Measurements from ENCODE around the gene GUCY1A2.

The GUCY1A2 gene

DNA sequence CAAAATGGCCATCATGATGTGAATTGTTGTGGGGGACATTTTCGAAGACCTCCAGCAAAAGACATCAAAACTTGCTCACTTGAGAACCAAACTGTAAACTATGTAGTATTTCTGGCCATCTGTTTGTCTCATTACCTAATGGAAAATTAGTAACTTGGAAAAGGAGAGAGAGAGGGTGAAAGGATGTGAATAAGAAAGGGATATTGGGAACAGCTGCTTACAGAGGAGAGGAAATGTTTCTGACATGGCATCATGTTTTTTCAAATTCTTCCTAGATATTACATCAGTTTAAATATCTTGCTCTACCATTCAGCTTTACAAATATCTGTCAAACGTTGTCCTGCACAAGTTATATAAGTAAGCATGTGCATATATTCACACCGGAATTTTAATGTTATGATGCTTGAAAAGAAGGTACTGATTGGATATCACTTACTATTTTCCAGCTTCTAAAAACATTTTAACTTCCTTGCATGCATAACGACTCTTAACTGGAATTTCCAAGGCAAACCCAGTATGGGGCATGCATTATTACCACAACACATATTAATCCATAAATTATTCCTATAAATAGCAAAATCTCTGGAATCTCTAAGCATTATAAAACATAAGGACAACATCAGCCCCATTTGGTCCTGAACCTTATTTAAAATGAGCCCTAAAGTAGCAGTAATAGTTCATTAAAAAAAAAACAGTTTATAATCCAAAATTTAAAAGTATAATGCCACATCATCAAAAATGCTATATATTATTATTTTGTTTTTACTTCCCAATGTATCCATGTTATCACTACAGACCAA lies 20.0 kb downstream of the GUCY1A2 start:
- no peak for DNase-seq (ENCODE audit: low read depth)

- no peak for DNase-seq (ENCODE audit: low read depth)
Observed at GRCh38 chr11:106997227-106997626, 21.0 kb downstream of the GUCY1A2 start.

GRCh38 chr11:106996691-106997090 lies 21.6 kb downstream of the GUCY1A2 start:
- no peak for DNase-seq (ENCODE audit: low read depth)

DNA sequence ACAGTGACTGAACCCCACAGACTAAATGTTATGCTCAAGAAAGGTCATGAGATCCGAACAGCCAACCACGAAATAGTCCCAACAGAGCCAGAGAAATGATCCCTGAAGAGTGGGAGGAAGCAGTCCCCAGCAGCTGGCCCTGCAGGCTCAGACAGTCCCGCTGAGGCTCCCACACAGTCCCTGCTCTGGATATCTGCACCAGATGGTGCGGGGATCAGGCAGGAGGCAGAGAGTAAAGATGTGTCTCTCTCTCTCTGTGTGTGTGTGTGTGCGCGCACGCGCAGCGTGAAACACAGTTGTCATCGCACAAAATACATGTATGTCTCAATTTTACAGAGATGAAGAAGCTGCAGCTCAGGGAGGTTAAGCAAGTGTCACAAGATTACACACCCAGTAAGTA lies 27.9 kb downstream of the GUCY1A2 start:
- DNase-seq (ENCODE audit: low read depth) = no peak

GRCh38 chr11:106989078-106989455 lies 29.2 kb downstream of the GUCY1A2 start:
- DNase-seq (ENCODE audit: low read depth) = no peak

DNA sequence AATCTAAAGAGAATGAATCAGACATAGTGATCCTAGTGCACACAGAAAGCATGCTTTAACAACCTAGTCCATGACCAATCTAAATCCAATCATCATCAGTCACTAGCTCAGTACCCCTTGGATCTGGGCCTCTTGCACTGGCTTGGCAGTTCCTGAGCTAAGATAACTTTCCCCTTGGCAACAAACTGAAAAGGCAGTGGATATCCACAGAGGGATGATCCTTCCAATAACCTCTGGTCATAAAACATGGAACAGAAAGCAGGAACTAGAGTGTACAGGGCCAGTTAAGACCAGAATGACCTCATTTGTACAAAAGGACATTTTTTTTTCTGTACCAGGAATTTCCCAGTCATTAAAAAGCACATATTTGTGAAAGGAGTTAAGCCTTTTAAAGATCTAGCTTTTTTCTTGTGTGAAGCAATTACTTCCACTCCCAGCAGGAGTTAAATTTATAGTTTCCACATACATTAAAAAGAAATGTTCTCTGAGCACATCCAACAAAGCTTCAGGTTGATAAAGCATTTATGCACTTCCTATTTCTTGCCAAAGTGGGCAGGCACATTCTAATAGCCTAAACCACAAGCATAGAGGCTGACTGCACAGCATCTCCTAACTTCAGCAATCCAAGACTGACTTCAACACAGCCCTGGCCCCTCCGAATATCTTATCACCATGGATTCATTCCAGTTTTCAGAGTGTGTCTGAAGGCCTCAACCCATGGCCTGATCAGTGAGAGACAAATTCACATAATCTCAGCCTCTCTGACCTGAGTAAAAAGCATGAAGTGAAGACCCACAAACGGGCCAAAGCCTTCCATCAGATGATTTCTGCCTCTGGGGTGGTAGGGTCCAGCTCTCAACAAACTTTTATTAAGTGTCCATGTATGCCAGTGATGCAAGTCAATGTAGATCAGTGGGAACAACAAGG lies 29.9 kb downstream of the GUCY1A2 start:
- no peak for DNase-seq (ENCODE audit: low read depth)

DNA sequence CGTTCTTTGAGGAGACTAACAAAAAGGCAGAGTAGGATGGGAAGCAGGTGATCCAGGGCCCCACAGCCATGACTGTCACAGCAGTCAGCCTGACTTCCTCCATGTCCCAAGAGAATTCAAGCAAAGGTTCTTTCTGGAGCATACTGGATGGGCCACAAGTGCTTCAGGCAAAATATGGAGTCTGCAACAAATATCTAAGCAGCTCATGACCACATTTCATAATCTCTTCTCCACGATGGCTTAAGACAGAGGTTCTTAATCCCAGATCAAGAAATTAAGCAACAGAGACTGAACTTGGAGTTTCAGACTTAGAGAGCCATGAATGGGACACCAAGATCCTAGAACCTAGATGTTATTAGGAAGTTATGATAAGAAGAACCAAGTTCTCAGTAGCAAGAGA lies 31.6 kb downstream of the GUCY1A2 start:
- DNase-seq (ENCODE audit: low read depth) = no peak

DNA sequence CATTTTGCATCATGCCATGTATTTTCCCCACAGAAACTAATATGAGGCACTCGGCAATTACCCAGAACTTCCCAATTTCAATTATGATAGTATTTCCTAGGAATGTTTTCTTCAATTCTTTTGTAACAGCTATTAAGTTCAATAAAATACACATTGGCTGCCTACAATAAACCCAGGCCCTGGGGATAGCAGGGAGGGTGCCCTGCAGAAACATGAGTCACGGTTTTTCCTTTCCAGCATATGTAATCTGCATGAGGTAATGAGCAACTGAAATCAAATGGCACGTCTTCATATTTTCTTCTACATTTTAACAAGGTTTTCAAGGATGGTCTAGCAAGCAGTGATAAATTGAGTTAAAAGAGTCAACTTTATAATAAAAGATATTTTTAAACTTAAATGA lies 32.0 kb downstream of the GUCY1A2 start:
- no peak for DNase-seq (ENCODE audit: low read depth)

DNA sequence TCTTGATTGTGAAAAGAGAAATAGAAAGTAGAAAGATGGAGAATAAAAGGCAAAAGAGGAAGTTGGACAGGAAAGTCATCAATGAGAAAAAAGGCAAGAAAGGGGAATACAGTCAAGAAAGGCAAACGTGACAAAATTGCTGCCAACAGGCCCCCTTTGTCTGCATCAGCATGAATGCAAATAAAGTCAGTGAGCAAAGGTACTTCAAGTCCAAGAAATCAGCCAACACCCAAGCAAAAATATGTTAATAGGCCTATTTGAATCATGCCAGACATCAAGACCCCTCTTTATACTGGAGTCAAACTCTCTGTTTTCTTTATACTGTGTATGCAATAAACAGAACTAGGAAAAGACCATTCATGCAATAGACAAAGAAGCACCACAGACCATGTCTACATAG lies 34.3 kb downstream of the GUCY1A2 start:
- DNase-seq (ENCODE audit: low read depth) = no peak

- DNase-seq (ENCODE audit: low read depth) = no peak
Observed at GRCh38 chr11:106983261-106983660, 35.0 kb downstream of the GUCY1A2 start.

GRCh38 chr11:106974831-106975230 lies 43.4 kb downstream of the GUCY1A2 start:
- DNase-seq (ENCODE audit: low read depth) = no peak

DNA sequence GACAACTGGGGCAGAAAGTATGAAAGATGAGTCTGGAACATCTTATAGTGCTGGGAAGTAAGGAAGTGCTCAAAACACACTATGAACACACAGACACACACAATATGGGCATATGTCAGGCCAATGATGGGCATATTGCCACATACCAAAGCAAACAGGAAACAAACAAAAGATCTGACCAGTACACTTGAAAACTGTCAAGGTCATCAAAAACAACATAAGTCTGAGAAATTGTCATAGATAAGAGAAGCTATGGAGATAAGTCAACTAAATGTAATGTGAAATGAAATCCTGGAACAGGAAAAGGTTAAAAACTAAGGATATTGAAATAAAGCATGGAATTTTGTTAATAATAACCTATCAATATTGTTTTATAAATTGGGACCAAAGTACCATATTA lies 46.4 kb downstream of the GUCY1A2 start:
- DNase-seq (ENCODE audit: low read depth) = no peak

DNA sequence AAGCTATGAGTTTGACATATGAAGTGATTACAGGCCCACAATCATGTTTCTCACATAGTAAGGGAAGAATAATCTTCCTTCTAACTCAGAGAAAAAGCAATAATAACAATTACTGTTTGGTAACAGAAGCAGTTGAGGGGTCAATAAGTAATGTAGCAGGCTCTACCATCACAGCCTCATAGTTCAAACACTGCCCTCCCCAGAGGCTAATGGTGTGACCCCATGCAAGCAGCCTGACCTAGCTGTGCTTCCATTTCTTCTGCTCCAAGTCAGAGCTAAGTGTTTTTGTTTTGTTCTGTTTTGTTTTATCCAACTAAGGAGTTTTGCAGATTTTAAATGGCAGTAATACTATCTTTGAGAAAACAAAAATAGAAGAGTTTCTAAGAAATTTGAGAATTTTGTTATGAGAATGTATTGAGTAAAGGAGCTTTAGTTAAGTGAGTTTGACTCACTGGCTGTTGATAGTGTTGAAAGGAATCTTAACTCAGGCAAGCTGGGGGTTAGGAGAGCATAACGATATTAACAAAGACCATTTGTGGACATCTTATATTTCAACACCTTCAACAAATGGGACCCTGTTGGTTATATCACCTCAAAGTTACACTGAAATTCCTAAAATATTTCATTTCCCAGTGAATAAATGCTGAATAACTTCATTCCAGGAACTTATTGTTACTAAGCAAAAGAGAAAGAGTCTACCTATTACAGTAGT lies 48.5 kb downstream of the GUCY1A2 start:
- no peak for DNase-seq (ENCODE audit: low read depth)

GRCh38 chr11:106962995-106963394 lies 55.3 kb downstream of the GUCY1A2 start:
- no peak for DNase-seq (ENCODE audit: low read depth)

GRCh38 chr11:106961518-106961917 lies 56.8 kb downstream of the GUCY1A2 start:
- peak; percentile 77 for DNase-seq (ENCODE audit: low read depth)

- DNase-seq (ENCODE audit: low read depth) = no peak
Observed at GRCh38 chr11:106961048-106961447, 57.2 kb downstream of the GUCY1A2 start.

GRCh38 chr11:106959800-106960199 lies 58.5 kb downstream of the GUCY1A2 start:
- DNase-seq (ENCODE audit: low read depth) = no peak

DNA sequence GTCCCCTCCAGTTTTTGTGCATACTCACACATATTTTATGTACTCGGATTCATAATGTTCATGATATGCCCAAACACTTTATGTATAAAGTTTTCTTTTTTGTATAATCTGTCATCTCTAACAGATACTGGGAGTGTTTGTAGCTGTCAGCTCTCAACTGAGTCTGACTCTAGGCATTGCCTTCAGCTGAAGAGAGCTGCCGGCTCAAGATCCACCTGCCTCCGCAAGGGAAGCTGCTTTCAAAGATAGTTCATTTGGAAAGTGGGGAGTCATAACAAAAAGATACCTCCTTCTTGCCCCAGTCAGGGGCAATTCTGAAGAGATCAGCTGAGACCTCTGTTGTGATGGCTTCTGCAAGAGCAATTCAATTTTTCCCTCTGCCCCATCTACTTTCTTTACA lies 58.9 kb downstream of the GUCY1A2 start:
- DNase-seq (ENCODE audit: low read depth) = no peak

GRCh38 chr11:106958517-106959248 lies 59.6 kb downstream of the GUCY1A2 start:
- DNase-seq (ENCODE audit: low read depth) = no peak

DNA sequence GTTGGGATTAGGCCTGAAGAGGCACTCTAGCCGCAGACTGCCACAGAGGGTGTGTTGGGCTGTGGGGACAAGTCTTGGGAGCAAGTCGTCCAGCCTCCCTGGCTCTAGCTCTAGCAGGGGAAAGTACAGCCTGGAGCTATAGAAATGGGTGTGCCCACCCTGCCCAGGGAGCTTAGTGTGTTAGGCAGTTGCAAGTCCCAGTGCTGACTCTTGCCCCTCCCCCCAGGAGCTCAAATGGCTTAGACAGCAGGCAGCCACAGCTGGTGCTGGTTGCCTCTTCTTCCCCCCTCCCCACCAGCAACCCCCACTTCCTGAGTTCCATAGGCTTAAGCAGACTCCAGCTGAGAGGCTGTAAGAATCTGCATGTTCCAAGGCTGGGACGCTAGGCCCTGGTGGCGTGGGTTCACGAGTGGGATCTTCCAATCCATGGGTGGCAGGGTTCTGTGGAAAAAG lies 61.2 kb downstream of the GUCY1A2 start:
- DNase-seq (ENCODE audit: low read depth) = no peak

DNA sequence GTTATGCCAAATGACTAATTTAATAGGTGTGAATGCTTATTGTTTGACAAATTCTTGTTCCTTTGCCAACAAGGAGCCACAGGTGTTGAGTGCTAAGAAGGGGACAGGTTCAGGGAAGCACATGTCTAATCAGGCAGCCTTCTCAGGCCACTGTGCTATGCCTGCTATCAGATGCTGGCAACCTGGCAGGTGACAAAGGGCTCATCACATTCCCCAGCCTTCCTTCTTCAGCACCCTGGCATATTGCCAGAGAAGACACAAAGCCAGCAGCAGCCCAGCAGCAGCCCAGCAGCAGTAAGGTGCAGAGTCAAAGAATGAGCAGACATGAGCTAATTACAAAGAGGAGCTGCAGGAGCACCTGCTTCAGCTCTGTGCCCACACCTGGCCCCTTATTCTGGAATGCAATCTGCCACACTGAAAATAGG lies 68.2 kb downstream of the GUCY1A2 start:
- no peak for DNase-seq (ENCODE audit: low read depth)

GRCh38 chr11:106943089-106943488 lies 75.2 kb downstream of the GUCY1A2 start:
- DNase-seq (ENCODE audit: low read depth) = no peak
